SH-SY5Y (cell line): Measurements from ENCODE around the gene PPP1R7.

Experiments
- GATA2 ChIP-seq: IDR thresholded peaks from 2 replicates; pipeline ENCODE4 v1.6.1; 2011; ENCODE audit warnings: mild to moderate bottlenecking, low read depth, low read length
- GATA3 ChIP-seq: IDR thresholded peaks from 2 replicates; pipeline ENCODE4 v1.6.1; 2011; ENCODE audit warnings: low read depth, mild to moderate bottlenecking, low read length, moderate library complexity

DNA sequence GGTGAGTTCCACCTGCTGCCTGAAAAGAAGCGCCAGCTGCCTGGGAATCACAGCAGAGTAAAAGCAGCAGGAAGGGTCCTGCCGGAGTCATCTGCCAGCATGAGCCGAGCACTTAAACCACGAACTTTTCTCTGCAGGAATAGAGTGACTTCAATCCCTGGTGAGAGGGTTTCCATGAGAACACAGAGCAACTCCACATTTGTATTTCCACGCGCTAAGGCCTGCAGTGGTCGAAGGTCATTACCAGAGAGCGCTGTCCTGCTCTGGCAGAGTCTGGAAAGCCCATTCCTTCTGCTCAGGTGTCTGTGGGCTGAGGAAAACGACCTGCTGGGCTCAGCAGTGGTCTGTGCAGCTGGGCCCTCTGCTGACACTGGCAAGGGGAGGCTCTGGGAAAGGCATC lies 7.7 kb upstream of the PPP1R7 start:
- TF ChIP-seq GATA2: no peak
- no peak for TF ChIP-seq GATA3
